HFFc6 (cell line): ENCODE data around the gene ZNF653. TPM values are rescaled to one million over a fixed set of nuclear protein-coding genes. Genes with fewer than 3 reads are reported as not detected.
"Not testable (repeated sequence)": the region's sequence is repeated elsewhere in the genome, so short reads cannot be mapped to it uniquely, and the experiment has no call there.

Experiments used
- DNase-seq: peaks from one replicate; pipeline ENCODE4 v3.0.0-alpha.2; 2018
- H3K27ac Mint-ChIP-seq: 2 replicates; pipeline ENCODE4 v1.8.0; 2020; ENCODE audit warnings: mild to moderate bottlenecking, mixed read lengths
- H3K27me3 Mint-ChIP-seq: 2 replicates; pipeline ENCODE4 v1.8.0; 2021; ENCODE audit warnings: mild to moderate bottlenecking, moderate library complexity, mixed read lengths; ENCODE audit not compliant: insufficient read depth
- H3K36me3 Mint-ChIP-seq: 2 replicates; pipeline ENCODE4 v1.8.0; 2021; ENCODE audit warnings: low read depth, mixed read lengths
- H3K4me1 Mint-ChIP-seq: 2 replicates; pipeline ENCODE4 v1.8.0; 2020; ENCODE audit warnings: low read depth, mixed read lengths
- H3K4me3 Mint-ChIP-seq: 2 replicates; pipeline ENCODE4 v1.8.0; 2020; ENCODE audit warnings: mild to moderate bottlenecking, moderate library complexity, mixed read lengths
- H3K9me3 Mint-ChIP-seq: 2 replicates; pipeline ENCODE4 v1.8.0; 2020; ENCODE audit warnings: mild to moderate bottlenecking, mixed read lengths
- total RNA-seq, 6 experiments: library from RNA; stranded (reverse); fragmentation: NEBNext Ultra II Directional; extraction: Animal tissue kit (Norgen Biotek cat#: 25700); gene quantifications; 2 replicates in 1 of 6; 3 replicates in 5 of 6; pipeline ENCODE4 v1.2.3, GENCODE V29; 2021
- TF ChIP-seq, protein P1 (sequence below): fragments of 200-600 bp; sonication (generic); IDR thresholded peaks from 2 replicates; pipeline ENCODE4 v1.5.0; 2021; ENCODE audit warnings: antibody characterized with exemption, mild to moderate bottlenecking

Gene ZNF653
- total RNA-seq, 6 experiments from 2014 or later = 4.7 to 6.3 (median 5.3) TPM

DNA sequence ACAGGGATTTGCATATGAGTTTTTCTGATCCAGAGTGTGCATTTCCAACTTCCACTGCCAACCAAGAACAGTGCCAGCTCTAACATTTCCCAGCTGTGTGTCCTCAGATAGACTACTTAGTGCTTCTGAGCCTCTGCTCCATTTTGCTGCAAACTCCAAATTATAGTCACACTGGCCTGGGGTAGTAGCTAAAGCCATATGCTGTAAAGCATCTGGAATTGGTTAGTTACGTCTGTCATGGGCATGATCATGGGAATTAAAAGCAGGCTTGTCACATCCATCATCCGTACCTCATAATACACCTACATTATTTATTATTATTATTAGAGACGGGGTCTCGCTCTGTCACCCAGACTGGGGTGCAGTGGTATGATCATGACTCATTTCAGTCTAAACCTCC, 31.9 kb downstream of the ZNF653 start:
- no peak for DNase-seq
- H3K27me3 Mint-ChIP-seq = peaks cover 7% of the 10 kb centered on the region
- TF ChIP-seq, protein P1, sequence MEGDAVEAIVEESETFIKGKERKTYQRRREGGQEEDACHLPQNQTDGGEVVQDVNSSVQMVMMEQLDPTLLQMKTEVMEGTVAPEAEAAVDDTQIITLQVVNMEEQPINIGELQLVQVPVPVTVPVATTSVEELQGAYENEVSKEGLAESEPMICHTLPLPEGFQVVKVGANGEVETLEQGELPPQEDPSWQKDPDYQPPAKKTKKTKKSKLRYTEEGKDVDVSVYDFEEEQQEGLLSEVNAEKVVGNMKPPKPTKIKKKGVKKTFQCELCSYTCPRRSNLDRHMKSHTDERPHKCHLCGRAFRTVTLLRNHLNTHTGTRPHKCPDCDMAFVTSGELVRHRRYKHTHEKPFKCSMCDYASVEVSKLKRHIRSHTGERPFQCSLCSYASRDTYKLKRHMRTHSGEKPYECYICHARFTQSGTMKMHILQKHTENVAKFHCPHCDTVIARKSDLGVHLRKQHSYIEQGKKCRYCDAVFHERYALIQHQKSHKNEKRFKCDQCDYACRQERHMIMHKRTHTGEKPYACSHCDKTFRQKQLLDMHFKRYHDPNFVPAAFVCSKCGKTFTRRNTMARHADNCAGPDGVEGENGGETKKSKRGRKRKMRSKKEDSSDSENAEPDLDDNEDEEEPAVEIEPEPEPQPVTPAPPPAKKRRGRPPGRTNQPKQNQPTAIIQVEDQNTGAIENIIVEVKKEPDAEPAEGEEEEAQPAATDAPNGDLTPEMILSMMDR = no peak
- no peak overlapping the region for H3K27ac Mint-ChIP-seq
- H3K9me3 Mint-ChIP-seq = no peaks in the 10 kb centered on the region
- no peak overlapping the region for H3K4me3 Mint-ChIP-seq
- H3K4me1 Mint-ChIP-seq = no peaks in the 10 kb centered on the region
- no peaks in the 10 kb centered on the region for H3K36me3 Mint-ChIP-seq

DNA sequence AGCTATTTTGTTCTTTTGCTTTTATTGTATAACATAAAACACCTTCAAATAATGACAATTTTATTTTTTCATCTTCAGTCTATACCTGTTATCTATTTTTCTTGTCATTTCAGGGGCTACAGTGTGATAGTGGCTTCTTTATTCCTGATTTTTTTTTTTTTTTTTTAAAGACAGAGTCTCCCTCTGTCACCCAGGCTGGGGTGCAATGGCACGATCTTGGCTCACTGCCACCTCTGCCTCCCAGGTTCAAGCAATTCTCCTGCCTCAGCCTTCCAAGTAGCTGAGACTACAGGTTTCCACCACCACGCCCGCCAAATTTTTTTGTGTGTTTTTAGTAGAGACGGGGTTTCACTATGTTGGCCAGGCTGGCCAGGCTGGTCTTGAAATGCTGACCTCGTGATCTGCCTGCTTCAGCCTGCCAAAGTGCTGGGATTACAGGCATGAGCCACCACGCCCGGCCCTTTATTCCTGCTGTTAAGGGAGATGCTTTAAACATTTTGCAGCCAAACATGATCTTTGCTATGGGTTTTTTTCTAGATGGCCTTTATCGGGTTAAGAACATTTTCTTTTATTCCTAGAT, 37.3 kb downstream of the ZNF653 start:
- H3K36me3 Mint-ChIP-seq, H3K4me3 Mint-ChIP-seq, H3K27me3 Mint-ChIP-seq, H3K9me3 Mint-ChIP-seq, H3K27ac Mint-ChIP-seq, DNase-seq, H3K4me1 Mint-ChIP-seq: not testable (repeated sequence)

DNA sequence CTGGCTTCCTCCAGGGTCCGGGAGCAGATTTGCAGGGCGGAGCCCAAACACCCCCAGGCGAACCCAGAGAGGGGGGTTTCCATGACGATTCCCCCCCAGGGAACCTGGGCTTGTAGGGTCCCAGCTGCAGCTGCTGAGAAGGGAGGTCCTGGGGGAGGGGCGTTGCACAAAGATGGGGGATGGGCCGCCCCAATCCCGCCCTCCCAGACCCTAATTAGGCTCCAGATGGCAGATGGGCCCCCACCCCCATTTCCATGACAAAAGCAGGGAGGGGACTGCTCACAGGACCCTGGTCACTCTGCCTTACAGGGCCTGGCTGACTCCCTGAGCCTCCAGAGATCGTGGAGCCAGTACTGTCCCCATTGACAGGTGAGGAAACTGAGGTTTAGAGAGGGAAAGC, 40.0 kb downstream of the ZNF653 start:
- H3K27me3 Mint-ChIP-seq = no peaks in the 10 kb centered on the region; the same call in 1 of the 2 replicates
- H3K36me3 Mint-ChIP-seq = no peaks in the 10 kb centered on the region
- no peak for DNase-seq
- H3K4me3 Mint-ChIP-seq = no peak overlapping the region
- no peaks in the 10 kb centered on the region for H3K4me1 Mint-ChIP-seq
- H3K27ac Mint-ChIP-seq = no peak overlapping the region
- TF ChIP-seq, protein P1 = no peak
- H3K9me3 Mint-ChIP-seq = no peaks in the 10 kb centered on the region

DNA sequence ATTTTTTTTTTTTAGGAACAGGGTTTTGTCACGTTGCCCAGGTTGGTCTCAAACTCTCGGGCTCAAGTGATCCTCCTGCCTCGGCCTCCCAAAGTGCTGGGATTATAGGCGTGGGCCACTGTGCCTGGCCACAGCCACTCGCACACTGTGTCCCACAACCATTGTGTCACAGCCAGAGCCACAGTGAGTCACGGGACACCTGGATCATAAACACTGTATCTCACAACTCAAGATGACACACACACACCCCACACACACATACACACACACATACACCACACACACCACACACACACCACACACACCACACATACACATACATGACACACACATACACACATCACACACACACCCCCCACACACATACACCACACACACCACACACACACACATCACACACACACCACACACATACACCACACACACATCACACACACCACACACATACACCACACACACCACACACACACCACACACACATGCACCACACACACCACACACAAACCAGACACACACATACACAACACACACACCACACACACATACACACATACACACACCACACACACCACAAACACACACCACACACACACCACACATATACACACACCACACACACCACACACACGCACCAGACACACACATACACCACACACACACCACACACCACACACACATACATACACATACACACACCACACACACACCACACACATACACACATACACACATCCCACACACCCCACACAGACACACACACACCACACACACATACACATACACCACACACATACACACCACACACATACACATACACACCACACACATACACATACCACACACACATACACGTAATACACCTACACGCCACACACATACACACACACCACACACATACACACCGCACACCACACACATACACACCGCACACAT, 41.0 kb downstream of the ZNF653 start:
- no peak overlapping the region for H3K27ac Mint-ChIP-seq
- H3K9me3 Mint-ChIP-seq = no peaks in the 10 kb centered on the region
- H3K4me1 Mint-ChIP-seq = no peaks in the 10 kb centered on the region
- no peaks in the 10 kb centered on the region; the same call in 1 of the 2 replicates for H3K27me3 Mint-ChIP-seq
- TF ChIP-seq, protein P1 = no peak
- DNase-seq = no peak
- no peak overlapping the region for H3K4me3 Mint-ChIP-seq
- H3K36me3 Mint-ChIP-seq = no peaks in the 10 kb centered on the region

DNA sequence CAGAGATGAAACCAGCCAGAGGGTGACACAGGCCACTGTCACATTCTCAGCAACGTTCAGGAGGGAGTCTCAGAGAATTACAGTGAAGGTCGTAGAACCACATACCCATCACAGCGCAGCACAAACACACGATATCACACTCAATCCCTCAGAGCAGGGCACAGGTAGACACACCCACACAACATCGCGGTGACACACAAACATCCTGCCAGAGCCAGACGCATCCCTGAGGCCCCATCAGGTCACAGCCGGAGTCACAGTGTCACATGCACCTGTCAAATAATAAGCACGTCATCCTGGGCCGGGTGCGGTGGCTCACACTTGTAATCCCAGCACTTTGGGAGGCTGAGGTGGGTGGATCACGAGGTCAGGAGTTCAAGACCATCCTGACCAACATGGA, 42.2 kb downstream of the ZNF653 start:
- no peak for DNase-seq
- H3K4me3 Mint-ChIP-seq = no peak overlapping the region
- H3K27ac Mint-ChIP-seq = no peak overlapping the region
- TF ChIP-seq, protein P1 = no peak
- H3K27me3 Mint-ChIP-seq = no peaks in the 10 kb centered on the region; the same call in 1 of the 2 replicates
- no peaks in the 10 kb centered on the region for H3K36me3 Mint-ChIP-seq
- no peaks in the 10 kb centered on the region for H3K4me1 Mint-ChIP-seq
- no peaks in the 10 kb centered on the region for H3K9me3 Mint-ChIP-seq

DNA sequence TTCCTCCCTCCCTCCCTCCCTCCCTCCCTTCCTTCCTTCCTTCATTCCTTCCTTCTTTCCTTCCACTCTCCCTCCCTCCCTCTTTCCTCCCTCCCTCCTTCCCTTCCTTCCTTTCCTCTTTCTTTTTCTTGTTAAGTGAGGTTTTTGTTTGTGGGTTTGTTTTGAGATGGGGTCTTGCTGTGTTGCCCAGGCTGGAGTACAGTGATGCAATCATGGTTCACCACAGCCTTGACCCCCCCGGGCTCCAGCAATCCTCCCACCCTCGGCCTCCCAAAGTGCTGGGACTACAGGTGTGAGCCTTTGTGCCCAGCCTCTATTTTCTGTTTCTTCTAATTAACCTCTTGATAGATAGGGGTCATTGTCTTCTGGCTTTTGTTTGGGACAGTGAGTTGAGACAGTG, 44.2 kb downstream of the ZNF653 start:
- TF ChIP-seq, protein P1 = no peak
- no peak overlapping the region for H3K27ac Mint-ChIP-seq
- H3K27me3 Mint-ChIP-seq = no peaks in the 10 kb centered on the region; the same call in 1 of the 2 replicates

More for the DNA sequence above, 44.2 kb downstream of the ZNF653 start:
- no peak overlapping the region for H3K4me3 Mint-ChIP-seq
- no peak for DNase-seq
- H3K9me3 Mint-ChIP-seq = no peaks in the 10 kb centered on the region
- H3K4me1 Mint-ChIP-seq = no peaks in the 10 kb centered on the region
- H3K36me3 Mint-ChIP-seq = no peaks in the 10 kb centered on the region
